Nephron (organoid): ENCODE results near the gene THBS3.
"Not testable (repeated sequence)": the region's sequence is repeated elsewhere in the genome, so short reads cannot be mapped to it uniquely, and the experiment has no call there.

Experiments used
- H3K27ac Mint-ChIP-seq, 3 experiments: 2 replicates each; pipeline ENCODE4 v1.8.0; 2020; ENCODE audit warnings: mixed read lengths in 3 of 3, mild to moderate bottlenecking in 2 of 3, moderate library complexity in 1 of 3
- H3K27me3 Mint-ChIP-seq: 2 replicates; pipeline ENCODE4 v1.8.0; 2021; ENCODE audit warnings: low read depth, mild to moderate bottlenecking, moderate library complexity, mixed read lengths
- H3K36me3 Mint-ChIP-seq: 2 replicates; pipeline ENCODE4 v1.8.0; 2020; ENCODE audit warnings: low read depth, mixed read lengths
- H3K4me1 Mint-ChIP-seq: 2 replicates; pipeline ENCODE4 v1.8.0; 2020; ENCODE audit warnings: mixed read lengths
- H3K4me3 Mint-ChIP-seq, 3 experiments: 2 replicates each; pipeline ENCODE4 v1.8.0; 2020; ENCODE audit warnings: mild to moderate bottlenecking in 3 of 3, mixed read lengths in 3 of 3, moderate library complexity in 2 of 3
- H3K9me3 Mint-ChIP-seq: 2 replicates; pipeline ENCODE4 v1.8.0; 2020; ENCODE audit warnings: mixed read lengths
- CTCF ChIP-seq, 3 experiments: fragments of 200-600 bp; sonication (generic); IDR thresholded peaks; one replicate each; pipeline ENCODE4 v1.5.0; 2021; ENCODE audit warnings: antibody characterized with exemption in 3 of 3; ENCODE audit not compliant: unreplicated experiment in 3 of 3

The THBS3 gene

DNA sequence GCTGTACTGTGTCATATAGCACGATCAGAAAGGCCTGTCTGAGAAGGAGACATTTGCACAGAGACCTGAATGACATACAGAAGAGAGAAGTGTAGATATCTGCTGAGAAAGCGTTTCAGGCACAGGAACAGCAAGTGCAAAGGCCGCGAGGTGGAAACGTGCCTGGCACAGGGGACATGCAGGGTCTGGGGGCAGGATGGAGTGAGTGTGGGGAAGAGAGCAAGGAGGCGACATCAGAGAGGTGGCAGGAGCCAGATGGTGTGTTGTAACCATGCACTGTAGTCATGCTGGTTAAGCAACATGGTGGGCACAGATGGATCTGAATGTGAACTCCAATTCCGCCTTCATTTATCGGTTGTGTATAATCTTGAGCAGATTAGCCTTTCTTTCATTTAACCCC lies 47.6 kb downstream of the THBS3 start:
- Mint-ChIP-seq H3K27me3 (peaks cover 10% of the 10 kb centered on the region), H3K4me1 (no peaks in the 10 kb centered on the region), H3K4me3 (no peak overlapping the region), H3K36me3 (no peaks in the 10 kb centered on the region), H3K9me3 (peaks cover 4% of the 10 kb centered on the region), H3K27ac (no peak overlapping the region)
- no peak for TF ChIP-seq CTCF (IDR thresholded peaks at IDR 0.05; ENCODE audit: unreplicated experiment in 3 of 3)

- no peaks in the 10 kb centered on the region for H3K36me3 Mint-ChIP-seq
- peaks cover 15% of the 10 kb centered on the region for H3K27me3 Mint-ChIP-seq
- H3K4me1 Mint-ChIP-seq, result no peaks in the 10 kb centered on the region
- peaks cover 4% of the 10 kb centered on the region for H3K9me3 Mint-ChIP-seq
- no peak overlapping the region for H3K4me3 Mint-ChIP-seq
- no peak for TF ChIP-seq CTCF (IDR thresholded peaks at IDR 0.05; ENCODE audit: unreplicated experiment in 3 of 3)
- H3K27ac Mint-ChIP-seq, result no peak overlapping the region
Observed at GRCh38 chr1:155158991-155159390, 48.7 kb downstream of the THBS3 start.

DNA sequence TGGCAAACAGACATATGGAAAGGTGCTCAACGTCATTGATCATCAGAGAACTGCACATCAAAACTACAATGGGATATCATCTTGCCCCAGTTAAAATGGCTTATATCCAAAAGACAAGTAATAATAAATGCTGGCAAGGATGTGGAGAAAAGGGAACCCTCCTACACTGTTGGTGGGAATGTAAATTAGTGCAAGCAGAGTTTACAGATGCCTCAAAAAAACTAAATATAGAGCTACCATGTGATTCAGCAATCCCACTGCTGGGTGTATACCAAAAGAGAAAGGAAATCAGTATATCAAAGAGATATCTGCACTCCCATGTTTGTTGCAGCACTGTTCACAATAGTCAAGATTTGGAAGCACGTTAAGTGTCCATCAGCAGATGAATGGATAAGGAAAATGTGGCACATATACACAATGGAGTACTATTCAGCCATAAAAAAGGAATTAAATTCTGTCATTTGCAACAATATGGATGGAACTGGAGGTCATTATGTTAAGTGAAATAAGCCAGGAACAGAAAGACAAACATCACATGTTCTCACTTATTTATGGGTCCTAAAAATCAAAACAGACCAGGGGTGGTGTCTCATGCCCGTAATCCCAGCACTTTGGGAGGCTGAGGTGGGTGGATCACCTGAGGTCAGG lies 51.6 kb downstream of the THBS3 start:
- not testable (repeated sequence) for H3K36me3 Mint-ChIP-seq, H3K9me3 Mint-ChIP-seq, H3K4me1 Mint-ChIP-seq, H3K4me3 Mint-ChIP-seq, H3K27ac Mint-ChIP-seq
- peaks cover 14% of the 10 kb centered on the region for H3K27me3 Mint-ChIP-seq
